NK-92 treated with Interleukin-12 subunit alpha and Interleukin-12 subunit beta, amount 100 ng/mL, for 24 hours (cell line): Measurements from ENCODE around the gene AFM.

Source experiments
- DNase-seq: peaks from one replicate; lab custom pipeline; 2025; lab: John Stamatoyannopoulos, UW

AFM gene

DNA sequence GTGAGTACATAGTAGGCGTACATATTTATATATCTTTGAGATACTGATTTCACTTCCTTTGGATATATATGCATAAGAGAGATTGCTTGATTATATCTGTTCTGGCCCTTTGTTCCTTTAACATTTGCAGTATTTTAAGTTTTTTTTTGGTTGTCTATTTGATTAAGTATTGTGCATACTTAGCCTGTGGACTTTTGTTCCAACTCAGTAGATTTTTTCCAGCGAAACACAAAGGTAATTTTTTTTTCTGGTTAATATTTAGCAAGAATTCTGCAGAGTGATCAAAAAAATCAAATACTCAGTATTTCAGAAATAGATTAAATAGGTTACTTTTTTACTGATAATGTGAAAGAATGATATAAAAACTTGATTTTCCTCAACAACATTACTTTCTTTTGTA lies at the start of gene AFM:
Gene AFM (plus strand): TSS at position 388 of the 400 bp plus-strand sequence. CDS start 31 bp downstream, outside the sequence.
- DNase-seq = no peak

GRCh38 chr4:73431813-73432168 lies 49.8 kb upstream of the AFM start:
- no peak for DNase-seq

- no peak for DNase-seq
These were observed 49.2 kb upstream of the AFM start for GRCh38 chr4:73432169-73433000.

GRCh38 chr4:73433140-73433539 lies 48.4 kb upstream of the AFM start:
- DNase-seq = no peak

DNA sequence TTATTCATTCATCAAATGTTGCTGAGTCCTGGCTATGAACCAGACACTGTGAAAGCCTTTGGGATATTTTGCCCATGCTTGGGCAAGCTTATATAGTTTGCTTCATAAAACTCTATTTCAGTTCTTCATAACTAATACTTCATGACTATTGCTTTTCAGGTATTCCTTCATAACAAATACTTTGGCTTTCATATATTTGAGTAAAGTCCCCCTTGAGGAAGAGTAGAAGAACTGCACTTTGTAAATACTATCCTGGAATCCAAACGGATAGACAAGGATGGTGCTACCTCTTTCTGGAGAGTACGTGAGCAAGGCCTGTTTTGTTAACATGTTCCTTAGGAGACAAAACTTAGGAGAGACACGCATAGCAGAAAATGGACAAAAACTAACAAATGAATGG lies 47.2 kb upstream of the AFM start:
- no peak for DNase-seq

DNA sequence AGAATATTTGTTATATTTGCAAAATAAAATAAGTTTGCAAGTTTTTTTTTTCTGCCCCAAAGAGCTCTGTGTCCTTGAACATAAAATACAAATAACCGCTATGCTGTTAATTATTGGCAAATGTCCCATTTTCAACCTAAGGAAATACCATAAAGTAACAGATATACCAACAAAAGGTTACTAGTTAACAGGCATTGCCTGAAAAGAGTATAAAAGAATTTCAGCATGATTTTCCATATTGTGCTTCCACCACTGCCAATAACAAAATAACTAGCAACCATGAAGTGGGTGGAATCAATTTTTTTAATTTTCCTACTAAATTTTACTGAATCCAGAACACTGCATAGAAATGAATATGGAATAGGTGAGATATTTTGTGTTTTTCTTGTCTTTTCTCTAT lies 45.6 kb upstream of the AFM start, which contains the start of gene AFP:
Gene AFP (plus strand): TSS at position 238 of the 400 bp plus-strand sequence. CDS start 42 bp downstream, at position 280.
- DNase-seq = no peak

DNA sequence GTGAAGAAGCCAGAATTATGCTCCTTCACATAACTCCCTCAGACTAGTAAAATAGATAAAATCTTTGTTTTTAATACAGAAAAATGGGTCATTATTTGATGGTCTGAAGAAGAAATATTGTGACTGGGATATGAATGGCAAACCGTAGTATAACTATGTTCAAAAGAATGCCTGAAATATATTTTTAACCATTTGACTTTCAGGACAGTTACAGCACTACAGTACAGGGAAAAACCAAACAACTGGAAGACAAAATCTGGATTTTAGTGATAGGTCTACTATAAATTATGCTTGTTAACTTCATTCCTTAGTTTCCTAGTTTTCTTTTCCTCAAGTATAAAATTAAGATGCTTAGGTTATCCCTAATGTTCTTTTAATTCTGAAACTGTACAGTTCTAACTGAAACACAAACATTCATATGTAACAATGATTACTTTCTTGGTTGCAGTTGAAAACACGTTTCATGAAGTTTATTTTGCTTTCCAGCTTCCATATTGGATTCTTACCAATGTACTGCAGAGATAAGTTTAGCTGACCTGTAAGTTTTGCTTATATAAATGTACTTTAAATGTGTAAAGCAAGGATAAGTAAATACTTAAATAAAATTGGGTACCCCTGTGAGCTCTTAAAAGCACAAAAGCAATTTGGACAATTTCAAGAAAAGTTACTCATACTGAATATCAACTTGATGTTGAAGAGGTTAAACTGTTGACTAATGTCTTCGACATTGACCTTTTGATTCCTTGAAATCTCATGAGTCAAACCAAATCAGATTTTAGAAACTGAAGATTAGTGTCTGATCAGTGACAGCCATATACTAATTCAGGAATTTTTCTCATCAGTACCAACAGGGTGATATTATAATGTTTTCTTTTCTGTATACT lies 44.6 kb upstream of the AFM start:
- no peak for DNase-seq

GRCh38 chr4:73437558-73437956 lies 44.0 kb upstream of the AFM start:
- DNase-seq = no peak

DNA sequence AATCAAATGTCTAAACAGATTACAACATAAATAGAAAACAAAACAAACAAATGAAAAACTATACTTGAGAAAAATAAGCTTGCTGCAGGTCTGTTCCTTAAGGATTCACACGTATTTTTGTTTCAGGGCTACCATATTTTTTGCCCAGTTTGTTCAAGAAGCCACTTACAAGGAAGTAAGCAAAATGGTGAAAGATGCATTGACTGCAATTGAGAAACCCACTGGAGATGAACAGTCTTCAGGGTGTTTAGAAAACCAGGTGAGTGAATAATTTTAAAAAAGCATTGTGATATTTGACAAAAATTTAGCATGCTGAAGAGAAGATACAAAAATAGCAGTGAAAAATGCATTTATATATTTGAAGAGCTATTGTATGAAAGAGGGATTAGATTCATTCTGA lies 43.5 kb upstream of the AFM start:
- DNase-seq = no peak

GRCh38 chr4:73438582-73439215 lies 42.8 kb upstream of the AFM start:
- DNase-seq = no peak

DNA sequence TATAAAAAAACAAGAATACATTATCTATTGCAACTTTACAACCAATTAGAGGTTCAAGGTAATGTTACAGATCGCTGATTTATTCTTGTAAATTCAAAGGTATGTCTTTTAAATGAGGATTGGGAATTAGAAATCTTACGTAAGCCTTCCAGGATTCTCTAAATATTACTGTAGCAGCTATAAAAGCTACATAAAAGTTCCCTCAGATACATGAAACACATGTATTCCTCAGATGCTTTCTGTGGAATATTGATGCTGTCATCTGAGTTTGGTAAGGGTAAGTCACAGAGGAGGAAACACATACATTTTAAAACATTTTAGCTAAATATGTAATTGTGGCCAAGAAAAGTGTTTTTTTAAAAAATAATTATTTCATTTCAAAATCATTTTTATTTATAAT lies 42.1 kb upstream of the AFM start:
- no peak for DNase-seq

GRCh38 chr4:73439991-73440390 lies 41.6 kb upstream of the AFM start:
- no peak for DNase-seq

- no peak for DNase-seq
These were observed 40.9 kb upstream of the AFM start for GRCh38 chr4:73440653-73441052.

GRCh38 chr4:73442275-73442674 lies 39.3 kb upstream of the AFM start:
- DNase-seq = no peak

DNA sequence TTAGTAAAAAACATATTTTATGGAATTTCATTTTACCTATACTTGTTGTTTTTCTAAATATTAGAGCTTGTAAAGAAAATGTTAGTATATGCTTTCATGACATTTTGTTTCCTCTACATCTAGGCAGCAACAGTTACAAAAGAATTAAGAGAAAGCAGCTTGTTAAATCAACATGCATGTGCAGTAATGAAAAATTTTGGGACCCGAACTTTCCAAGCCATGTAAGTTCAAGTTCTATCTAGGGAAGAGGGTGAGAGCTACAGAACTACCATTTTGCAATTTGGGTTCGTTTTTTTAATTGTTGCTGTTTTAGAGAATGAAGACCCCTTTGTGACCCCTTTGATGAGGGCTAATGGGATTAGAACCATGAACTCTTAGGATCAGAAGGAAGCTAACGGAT lies 38.3 kb upstream of the AFM start:
- DNase-seq = no peak

- no peak for DNase-seq
These were observed 35.9 kb upstream of the AFM start for GRCh38 chr4:73445383-73446335.

GRCh38 chr4:73446336-73446938 lies 35.1 kb upstream of the AFM start:
- DNase-seq = no peak

- no peak for DNase-seq
These were observed 33.9 kb upstream of the AFM start for GRCh38 chr4:73447671-73448070.

- no peak for DNase-seq
These were observed 32.9 kb upstream of the AFM start for GRCh38 chr4:73448448-73449203.

DNA sequence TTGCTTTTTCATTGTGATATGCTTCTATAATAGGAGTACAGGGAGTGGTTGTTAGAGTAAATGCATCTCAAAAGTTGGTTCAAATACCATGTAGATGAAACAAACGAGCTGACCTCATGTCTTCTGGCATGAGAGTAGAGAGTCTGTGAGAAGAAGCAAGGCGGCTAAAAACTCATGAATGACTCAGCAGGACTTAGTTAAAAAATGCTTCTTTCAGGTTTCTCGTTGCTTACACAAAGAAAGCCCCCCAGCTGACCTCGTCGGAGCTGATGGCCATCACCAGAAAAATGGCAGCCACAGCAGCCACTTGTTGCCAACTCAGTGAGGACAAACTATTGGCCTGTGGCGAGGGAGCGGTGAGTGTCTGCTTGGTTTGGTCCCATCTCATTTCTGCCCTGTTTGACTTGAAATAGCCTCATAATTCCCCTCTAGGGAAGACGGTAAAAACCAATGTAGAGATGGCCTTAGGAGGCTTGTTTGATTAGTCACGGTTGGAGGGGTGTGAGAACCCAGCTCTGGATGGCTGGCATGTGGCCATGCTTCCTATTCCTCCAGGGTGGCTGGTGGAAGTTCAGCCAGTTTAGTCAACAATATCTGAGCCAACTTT lies 31.0 kb upstream of the AFM start:
- no peak for DNase-seq
